HG03060 (cell line): ENCODE data around the gene OR52E4.

Experiments
- ATAC-seq: cut with Tn5 transposase; IDR thresholded peaks from one replicate; pipeline ENCODE4 v1.9.1; 2021; ENCODE audit warnings: low read depth, moderate number of reproducible peaks; ENCODE audit not compliant: unreplicated experiment

The OR52E4 gene

DNA sequence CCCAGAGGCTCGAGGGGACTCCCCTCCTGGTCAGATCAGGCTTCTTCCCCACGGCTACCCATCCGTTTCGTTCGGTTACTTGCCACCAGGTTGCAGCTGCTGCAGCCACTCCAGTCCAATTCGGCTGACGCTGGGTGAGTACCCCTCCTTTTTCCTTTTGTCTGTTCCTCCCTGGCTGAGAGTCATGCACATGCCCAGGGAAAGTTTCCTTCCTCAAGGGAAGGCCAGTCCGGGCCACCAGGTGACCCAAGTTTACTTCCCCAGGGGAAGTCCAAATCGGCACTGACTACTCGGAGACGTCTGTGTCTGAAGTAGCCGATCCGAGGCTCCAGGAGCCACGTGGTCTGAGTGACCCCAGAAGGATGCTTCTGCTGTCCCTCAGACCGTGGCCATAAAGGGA lies 48.4 kb downstream of the OR52E4 start:
- ATAC-seq: no peak

DNA sequence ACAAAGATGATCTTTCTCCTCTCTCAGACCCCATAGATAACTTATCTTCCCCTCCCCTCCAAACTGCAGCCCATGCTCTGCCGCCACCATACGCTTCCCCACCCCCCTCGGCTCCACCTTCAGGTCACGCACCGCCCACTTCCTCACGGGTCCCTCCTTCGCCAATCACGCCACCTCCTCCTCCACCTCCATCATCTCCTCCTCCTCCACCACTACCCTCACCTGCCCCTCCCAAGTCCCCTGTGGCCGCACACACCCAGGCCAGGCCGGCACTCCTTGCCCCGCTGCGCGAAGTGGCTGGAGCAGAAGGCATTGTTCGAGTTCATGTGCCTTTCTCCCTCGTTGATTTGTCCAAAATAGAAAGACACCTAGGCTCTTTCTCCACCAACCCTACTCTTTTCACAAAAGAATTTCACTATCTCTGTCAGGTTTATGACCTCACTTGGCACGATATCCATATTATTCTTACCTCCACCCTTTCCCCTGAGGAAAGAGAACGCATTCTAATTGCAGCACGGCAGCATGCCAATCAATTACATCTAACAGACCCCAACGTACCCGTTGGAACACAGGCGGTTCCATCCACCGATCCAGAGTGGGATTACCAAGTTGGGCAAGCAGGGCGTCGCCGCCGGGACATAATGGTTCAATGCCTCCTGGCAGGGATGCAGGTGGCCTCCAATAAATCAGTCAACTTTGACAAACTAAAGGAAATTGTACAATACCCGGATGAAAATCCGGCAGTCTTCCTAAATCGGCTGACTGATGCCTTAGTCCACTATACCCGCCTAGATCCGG lies 49.3 kb downstream of the OR52E4 start:
- no peak for ATAC-seq

DNA sequence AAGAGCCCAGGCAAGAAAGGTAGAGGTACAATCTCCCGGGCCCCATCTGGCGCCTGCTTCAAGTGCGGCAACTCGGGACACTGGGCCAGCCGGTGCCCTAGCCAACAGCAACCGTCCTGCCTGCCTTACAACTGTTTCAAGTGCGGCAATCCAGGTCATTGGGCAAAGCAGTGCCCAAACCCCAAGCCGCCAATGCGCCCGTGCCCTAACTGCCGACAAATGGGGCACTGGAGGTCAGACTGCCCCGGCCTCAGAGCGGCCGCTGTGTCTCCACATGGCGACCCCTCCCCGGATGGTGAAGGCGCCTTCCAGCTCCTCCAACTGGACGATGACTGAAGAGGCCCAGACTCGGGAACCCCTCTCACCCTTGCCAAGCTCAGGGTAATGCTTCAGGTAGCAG lies 50.2 kb downstream of the OR52E4 start:
- no peak for ATAC-seq

DNA sequence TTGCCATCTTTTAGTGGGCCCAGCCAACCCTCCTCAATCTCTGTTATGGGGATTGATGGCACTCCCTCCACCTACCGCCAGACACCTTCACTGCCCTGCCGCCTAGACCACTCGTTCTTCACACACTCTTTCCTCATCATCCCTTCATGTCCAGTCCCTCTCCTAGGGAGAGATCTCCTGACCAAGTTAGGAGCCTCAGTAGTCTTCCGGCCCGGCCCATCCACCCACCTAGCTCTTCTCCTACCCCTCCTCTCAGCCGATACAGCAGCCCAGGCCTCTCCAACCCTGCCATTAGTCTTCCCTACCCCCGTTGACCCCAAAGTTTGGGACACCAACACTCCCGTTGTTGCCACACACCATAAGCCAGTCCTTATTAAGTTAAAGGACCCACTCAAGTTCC lies 50.6 kb downstream of the OR52E4 start:
- no peak for ATAC-seq

DNA sequence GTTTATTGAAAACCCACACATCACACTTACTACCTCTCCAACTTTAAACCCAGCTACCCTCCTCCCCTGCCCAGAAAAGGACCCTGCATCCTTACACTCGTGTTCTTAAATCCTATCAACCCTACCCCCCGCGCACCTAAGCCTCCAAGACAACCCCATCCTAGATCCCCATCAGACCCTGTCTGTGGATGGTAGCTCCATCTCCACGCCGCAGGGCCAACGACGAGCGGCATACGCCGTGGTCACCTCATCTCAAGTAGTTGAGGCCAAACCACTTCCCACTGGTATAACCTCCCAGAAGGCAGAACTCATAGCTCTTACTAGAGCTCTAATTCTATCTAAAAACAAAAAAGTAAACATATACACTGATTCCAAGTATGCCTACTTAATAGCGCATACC lies 52.2 kb downstream of the OR52E4 start:
- no peak for ATAC-seq

DNA sequence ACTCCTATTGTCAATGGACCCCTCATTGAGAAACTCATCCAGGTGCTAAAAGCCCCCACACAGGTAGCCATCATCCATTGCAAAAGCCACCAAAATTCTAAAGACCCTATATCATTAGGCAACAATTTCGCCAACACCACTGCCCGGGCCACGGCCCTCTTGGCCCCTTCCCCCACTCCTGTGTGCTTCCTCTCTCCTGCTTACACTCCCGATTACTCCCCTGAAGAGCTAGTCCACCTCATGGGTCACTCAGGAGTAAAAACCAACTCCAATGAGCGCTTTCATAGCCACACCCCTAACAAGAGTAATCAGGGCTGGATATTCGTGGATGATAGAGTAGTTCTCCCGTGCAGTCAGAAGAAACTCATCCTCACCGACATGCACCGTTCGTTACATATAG lies 52.7 kb downstream of the OR52E4 start:
- ATAC-seq: no peak
